BLaER1 treated with 17β-estradiol and CSF1 and Interleukin-3, amounts not matched to agents 10 nM and 100 nM (cell line): ENCODE measurements around the gene TGFA.

Source experiments
- H3K27ac ChIP-seq, 11 experiments: shearing (Covaris generic); formaldehyde crosslinking; 2 replicates each; pipeline ENCODE4 v1.8.1; 2022
- H3K27me3 ChIP-seq, 11 experiments: shearing (Covaris generic); formaldehyde crosslinking; 2 replicates each; pipeline ENCODE4 v1.8.1; 2022
- H3K36me3 ChIP-seq, 11 experiments: shearing (Covaris generic); formaldehyde crosslinking; 2 replicates each; pipeline ENCODE4 v1.8.1; 2022
- H3K4me1 ChIP-seq, 10 experiments: shearing (Covaris generic); formaldehyde crosslinking; 2 replicates each; pipeline ENCODE4 v1.8.1; 2022
- H3K4me2 ChIP-seq, 11 experiments: shearing (Covaris generic); formaldehyde crosslinking; 2 replicates each; pipeline ENCODE4 v1.8.1; 2022
- H3K4me3 ChIP-seq, 10 experiments: shearing (Covaris generic); formaldehyde crosslinking; 2 replicates each; pipeline ENCODE4 v1.8.1; 2022
- H3K9ac ChIP-seq, 11 experiments: shearing (Covaris generic); formaldehyde crosslinking; 2 replicates each; pipeline ENCODE4 v1.8.1; 2022
- H3K9me3 ChIP-seq, 11 experiments: shearing (Covaris generic); formaldehyde crosslinking; replicated peaks in 1 of 11; 2 replicates each; pipeline ENCODE4 v1.8.1; 2022
- H4K20me1 ChIP-seq, 11 experiments: shearing (Covaris generic); formaldehyde crosslinking; 2 replicates each; pipeline ENCODE4 v1.8.1; 2022
- Cebpa-rat ChIP-seq, 11 experiments: shearing (Covaris generic); IDR thresholded peaks; 2 replicates each; pipeline ENCODE4 v1.8.1; 2022

TGFA gene

DNA sequence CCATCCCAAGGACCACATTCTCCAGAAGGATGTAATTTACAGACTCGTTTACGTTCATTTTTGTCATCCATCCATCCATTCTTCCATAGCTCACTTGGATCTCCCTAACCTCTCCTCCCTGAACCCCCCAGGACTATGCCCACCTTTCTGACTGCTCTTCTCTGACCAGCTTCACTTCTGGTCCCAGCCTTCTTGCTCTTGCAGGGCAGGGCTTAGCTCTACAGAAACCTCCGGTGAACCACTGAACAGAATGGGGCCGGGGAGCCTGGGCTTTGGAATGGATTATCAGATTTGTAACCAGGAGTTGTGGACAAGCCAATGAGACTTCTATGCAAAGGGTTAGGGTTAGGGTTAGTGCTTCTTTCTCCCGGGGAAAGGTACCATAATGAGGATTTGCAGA lies 95.0 kb downstream of the TGFA start:
- Histone ChIP-seq H3K4me3 (no peak overlapping the region), H3K9me3 (no peaks in the 10 kb centered on the region)
- no peak for TF ChIP-seq Cebpa-rat (IDR thresholded peaks at IDR 0.05)

DNA sequence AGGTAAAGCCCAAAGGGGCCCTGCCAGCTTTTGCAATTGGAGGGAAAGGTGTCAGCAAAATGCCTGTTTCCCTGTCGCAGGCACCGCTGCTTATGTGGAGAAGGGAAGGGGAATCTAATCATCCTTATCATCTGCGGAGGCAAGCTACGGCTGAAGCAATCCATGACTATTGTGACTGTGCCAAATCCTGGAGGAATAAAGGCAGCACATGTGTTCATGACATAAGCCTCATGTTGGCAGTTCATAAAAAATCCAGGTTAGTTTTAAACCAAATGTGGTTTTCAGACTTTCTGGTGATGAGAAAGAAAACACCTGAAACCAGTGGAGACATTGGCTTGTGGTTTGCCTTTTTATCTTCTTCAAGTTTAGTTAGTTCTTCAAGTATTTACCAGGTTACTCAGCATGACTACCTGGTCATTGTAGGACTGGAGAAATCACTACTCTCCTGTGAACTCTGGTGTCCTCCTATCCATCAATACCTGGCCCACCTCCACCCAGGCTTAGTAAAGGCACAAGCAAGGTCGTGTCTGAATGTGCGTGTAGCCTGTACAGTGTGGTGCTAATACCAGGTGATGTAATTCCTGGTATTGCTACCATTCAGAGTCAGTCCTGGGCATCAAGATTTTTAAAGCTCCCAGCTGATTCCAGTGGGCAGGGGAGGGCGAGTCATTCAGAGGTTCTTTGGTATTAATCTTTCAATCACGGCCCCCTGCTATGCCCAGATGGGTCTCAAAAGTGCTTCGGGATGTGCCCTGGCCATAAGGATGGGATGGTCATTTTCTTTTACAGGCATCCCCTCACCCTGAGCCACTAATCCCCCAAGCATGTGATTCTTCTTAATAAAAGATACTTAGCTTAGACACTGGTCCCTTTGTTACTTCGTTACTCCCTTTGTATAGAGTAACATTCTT lies 96.8 kb downstream of the TGFA start:
- H3K4me1 ChIP-seq, result peaks cover 0 to 8% (median 0%) of the 10 kb centered on the region in 10 experiments; a peak in 4 of 20 replicates
- no peak for TF ChIP-seq Cebpa-rat (IDR thresholded peaks at IDR 0.05)
- H3K4me3 ChIP-seq, result no peak overlapping the region
- H3K36me3 ChIP-seq, result peaks cover 0 to 90% (median 0%) of the 10 kb centered on the region in 11 experiments; a peak in 8 of 22 replicates
- H3K9me3 ChIP-seq, result no peaks in the 10 kb centered on the region
- H3K27me3 ChIP-seq, result no peaks in the 10 kb centered on the region
- no peak overlapping the region for H3K4me2 ChIP-seq
- no peak overlapping the region for H3K9ac ChIP-seq
- no peak overlapping the region for H3K27ac ChIP-seq
- no peaks in the 10 kb centered on the region for H4K20me1 ChIP-seq

More for the DNA sequence above, 95.0 kb downstream of the TGFA start:
- Histone ChIP-seq H3K27ac (no peak overlapping the region), H3K4me2 (no peak overlapping the region), H3K27me3 (no peaks in the 10 kb centered on the region), H3K36me3 (peaks cover 0 to 93% (median 0%) of the 10 kb centered on the region in 11 experiments; a peak in 6 of 22 replicates), H4K20me1 (no peaks in the 10 kb centered on the region), H3K9ac (no peak overlapping the region), H3K4me1 (peaks cover 0 to 8% (median 0%) of the 10 kb centered on the region in 10 experiments; a peak in 4 of 20 replicates)

DNA sequence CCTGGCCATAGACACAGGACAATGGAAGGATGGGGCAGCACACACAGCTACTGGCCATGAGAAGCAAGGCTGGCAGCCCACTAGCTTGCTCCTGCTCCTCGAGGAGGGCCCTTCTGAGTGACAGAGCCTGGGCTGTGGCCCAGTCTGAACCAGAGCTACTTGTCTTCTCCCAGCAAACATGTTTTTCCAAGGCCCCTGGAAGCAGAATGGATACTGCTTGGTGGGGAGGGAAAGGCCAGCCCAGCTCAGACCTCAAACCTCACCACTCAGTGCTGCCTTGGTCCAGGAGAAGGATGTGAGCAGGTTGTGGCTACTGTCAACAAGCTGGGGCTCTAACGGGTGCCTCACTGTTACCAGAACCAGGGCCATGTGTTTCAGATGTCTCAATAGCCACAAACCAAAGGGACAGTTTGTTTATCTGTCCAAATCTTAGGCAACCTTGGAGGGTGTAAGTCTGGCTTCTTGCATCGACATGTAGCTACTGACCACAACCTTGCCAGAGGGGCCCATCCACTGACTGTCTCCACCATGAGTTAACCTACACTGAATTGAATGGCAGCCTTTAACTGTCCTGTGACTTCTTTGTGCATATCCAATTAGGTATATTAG lies 98.6 kb downstream of the TGFA start:
- no peaks in the 10 kb centered on the region for H3K9me3 ChIP-seq
- H3K36me3 ChIP-seq, result peaks cover 0 to 90% (median 0%) of the 10 kb centered on the region in 11 experiments; a peak in 9 of 22 replicates
- H3K27me3 ChIP-seq, result no peaks in the 10 kb centered on the region
- no peak overlapping the region for H3K4me3 ChIP-seq
- TF ChIP-seq Cebpa-rat (IDR thresholded peaks at IDR 0.05), result no peak
- no peaks in the 10 kb centered on the region for H4K20me1 ChIP-seq
- H3K27ac ChIP-seq, result no peak overlapping the region
- H3K4me1 ChIP-seq, result peaks cover 0 to 8% (median 0%) of the 10 kb centered on the region in 10 experiments; a peak in 4 of 20 replicates
- no peak overlapping the region for H3K4me2 ChIP-seq
- no peak overlapping the region for H3K9ac ChIP-seq

DNA sequence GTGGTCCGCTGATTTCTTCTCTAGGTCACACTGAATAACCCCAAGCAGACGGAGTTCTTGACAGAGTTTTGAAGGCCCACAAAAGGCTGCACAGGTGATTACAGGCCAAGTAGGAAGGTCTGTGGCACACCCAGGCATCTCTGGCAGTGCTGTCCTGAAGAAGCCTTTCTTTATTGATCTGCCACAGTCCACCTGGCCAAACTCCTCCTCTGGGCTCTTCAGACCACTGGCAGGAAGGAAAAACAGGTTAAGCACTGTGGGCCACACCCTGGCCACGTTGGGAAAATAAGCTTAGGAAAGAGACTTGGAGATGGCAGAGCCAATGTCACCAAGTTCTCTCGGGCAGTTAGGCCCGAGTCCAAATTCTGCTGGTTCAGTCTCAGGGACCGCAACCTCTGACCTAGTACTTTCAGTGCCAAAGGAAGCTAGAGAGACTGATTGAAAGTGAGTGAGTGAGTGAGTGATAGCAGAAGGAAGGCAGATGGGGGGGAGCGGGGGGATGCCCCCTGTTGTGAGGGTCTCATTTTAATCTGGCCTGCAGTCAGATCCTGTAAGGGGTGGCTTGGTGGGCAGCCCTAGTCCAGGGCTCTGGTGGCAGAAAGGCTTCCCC lies 102.9 kb downstream of the TGFA start:
- Histone ChIP-seq H4K20me1 (no peaks in the 10 kb centered on the region), H3K27ac (no peak overlapping the region), H3K4me1 (peaks cover 0 to 3% (median 0%) of the 10 kb centered on the region in 10 experiments; a peak in 3 of 20 replicates), H3K9ac (no peak overlapping the region), H3K36me3 (peaks cover 0 to 83% (median 0%) of the 10 kb centered on the region in 11 experiments; a peak in 9 of 22 replicates), H3K4me3 (no peak overlapping the region), H3K27me3 (no peaks in the 10 kb centered on the region), H3K4me2 (no peak overlapping the region), H3K9me3 (no peaks in the 10 kb centered on the region)
- no peak for TF ChIP-seq Cebpa-rat (IDR thresholded peaks at IDR 0.05)

DNA sequence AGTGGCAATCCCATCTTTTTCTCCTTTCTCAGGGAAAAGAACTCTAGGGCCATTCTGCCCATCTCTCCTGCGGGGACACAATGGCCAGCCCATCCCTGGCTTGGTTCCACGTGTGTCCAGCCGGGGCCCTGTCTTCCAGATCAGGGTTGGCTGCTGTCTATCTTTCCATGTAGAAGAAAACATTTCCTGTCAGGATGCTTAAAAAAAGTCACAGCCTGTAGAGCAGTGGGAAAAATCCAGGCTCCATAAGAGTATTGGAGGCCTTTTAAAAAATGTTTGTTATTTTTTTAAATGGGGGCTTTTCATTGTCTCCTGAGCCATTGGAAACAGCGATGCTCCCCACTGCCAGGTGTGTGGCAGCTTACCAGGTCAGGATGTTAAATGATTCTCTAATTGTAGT lies 105.6 kb downstream of the TGFA start:
- Histone ChIP-seq H3K36me3 (peaks cover 0 to 56% (median 0%) of the 10 kb centered on the region in 11 experiments; a peak in 8 of 22 replicates), H3K9me3 (no peaks in the 10 kb centered on the region), H3K4me2 (no peak overlapping the region), H3K4me3 (no peak overlapping the region), H3K27me3 (no peaks in the 10 kb centered on the region), H3K9ac (no peak overlapping the region), H4K20me1 (no peaks in the 10 kb centered on the region), H3K27ac (no peak overlapping the region), H3K4me1 (no peaks in the 10 kb centered on the region)
- no peak for TF ChIP-seq Cebpa-rat (IDR thresholded peaks at IDR 0.05)

DNA sequence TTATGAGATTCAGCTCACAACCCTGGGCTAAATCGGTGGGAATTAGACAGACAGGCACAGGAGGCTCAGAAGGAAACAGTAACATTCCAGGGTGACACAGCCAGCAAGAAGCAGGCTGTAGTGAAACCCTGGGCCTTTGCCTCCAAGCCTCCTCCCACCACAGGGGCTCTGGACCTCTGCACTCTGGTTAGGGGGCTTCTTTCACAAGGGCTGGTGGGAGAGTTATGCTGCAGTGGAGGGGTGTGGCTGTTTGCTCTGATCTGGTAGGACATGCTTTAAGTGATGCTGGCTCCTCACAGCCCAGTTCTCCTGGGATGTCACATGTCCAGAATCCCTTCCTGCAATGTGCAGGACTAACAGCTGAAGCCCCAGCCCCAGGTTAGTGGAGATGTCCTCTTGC lies 109.9 kb downstream of the TGFA start:
- H3K36me3 ChIP-seq, result peaks cover 0 to 18% (median 0%) of the 10 kb centered on the region in 11 experiments; a peak in 4 of 22 replicates
- H4K20me1 ChIP-seq, result no peaks in the 10 kb centered on the region
- H3K4me2 ChIP-seq, result no peak overlapping the region
- no peaks in the 10 kb centered on the region for H3K27me3 ChIP-seq
- peaks cover 0 to 5% (median 0%) of the 10 kb centered on the region in 11 experiments; a peak in 3 of 22 replicates for H3K9me3 ChIP-seq
- peaks cover 14 to 23% (median 21%) of the 10 kb centered on the region in 10 experiments for H3K4me1 ChIP-seq
- H3K4me3 ChIP-seq, result no peak overlapping the region
- no peak overlapping the region for H3K9ac ChIP-seq
- H3K27ac ChIP-seq, result no peak overlapping the region
- no peak for TF ChIP-seq Cebpa-rat (IDR thresholded peaks at IDR 0.05)

DNA sequence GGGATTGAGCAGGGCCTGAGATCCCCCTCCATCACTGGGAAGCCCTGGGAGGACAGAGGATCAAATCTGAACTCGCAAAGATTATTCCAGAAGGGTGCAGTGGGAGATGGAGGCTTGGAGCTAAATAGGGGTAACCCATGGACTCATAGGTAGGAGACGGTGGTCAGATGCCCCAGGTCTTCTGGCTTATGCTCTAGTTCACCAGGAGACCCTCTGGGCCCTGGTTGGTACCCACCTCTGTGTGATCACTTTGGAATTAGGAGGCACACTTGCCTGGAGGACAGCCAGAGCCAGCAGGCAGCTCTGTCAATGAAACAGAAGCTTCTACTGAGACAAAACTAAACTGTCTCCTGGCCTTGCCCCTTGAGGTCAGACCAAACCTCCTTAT lies 110.6 kb downstream of the TGFA start:
- H3K27ac ChIP-seq, result peak overlapping the region in 1 of 11 experiments; percentile 18; a peak in 1 of 22 replicates

DNA sequence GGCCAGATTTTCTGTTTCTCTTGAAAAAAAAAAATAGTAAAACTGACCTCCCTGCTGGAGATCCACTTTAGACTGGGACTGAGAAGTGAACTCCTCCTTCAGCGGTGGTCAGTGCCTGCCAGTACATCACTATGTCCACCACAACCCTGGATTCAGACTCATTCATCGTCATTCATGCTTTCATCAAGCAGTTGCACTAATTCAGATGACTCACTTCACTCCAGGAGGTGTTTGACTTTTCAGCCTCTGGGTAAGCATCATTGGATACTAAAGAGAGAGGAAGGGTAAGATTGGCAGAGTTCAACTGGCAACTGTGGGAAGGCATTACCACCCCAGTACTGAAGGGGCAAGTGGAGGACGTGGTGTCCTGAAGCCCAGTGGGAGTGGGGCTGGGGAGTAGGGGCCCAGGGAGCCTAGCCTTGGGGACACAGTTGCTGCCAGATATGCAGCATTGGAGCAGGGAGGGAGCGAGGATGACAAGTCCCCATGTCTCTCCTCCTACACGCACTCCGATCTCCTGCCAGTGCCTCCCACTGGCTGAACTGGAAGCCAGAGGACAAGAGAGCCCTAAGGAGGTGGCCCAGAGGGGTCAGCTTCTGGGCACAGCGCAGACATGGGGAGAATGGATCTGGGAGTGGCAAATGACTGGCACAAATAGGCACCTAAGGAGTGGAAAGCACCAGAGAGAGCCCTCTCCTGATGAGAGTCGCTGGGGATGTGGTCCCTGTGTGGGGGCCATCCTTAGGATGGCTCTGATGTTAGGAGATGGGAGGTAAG lies 111.1 kb downstream of the TGFA start:
- Histone ChIP-seq H3K4me1 (peaks cover 14 to 23% (median 21%) of the 10 kb centered on the region in 10 experiments), H3K4me3 (no peak overlapping the region), H3K4me2 (no peak overlapping the region), H3K9ac (no peak overlapping the region), H3K27ac (peak overlapping the region in 1 of 11 experiments; percentile 18; a peak in 1 of 22 replicates), H4K20me1 (no peaks in the 10 kb centered on the region), H3K9me3 (peaks cover 0 to 5% (median 0%) of the 10 kb centered on the region in 11 experiments; a peak in 3 of 22 replicates), H3K36me3 (peaks cover 0 to 5% (median 0%) of the 10 kb centered on the region in 11 experiments; a peak in 2 of 22 replicates), H3K27me3 (no peaks in the 10 kb centered on the region)
- TF ChIP-seq Cebpa-rat (IDR thresholded peaks at IDR 0.05), result no peak

More for the DNA sequence above, 110.6 kb downstream of the TGFA start:
- H3K9ac ChIP-seq, result no peak overlapping the region
- H3K4me3 ChIP-seq, result no peak overlapping the region
- no peak for TF ChIP-seq Cebpa-rat (IDR thresholded peaks at IDR 0.05)
- peaks cover 0 to 11% (median 0%) of the 10 kb centered on the region in 11 experiments; a peak in 4 of 22 replicates for H3K36me3 ChIP-seq
- H3K9me3 ChIP-seq, result peaks cover 0 to 5% (median 0%) of the 10 kb centered on the region in 11 experiments; a peak in 3 of 22 replicates
- no peaks in the 10 kb centered on the region for H3K27me3 ChIP-seq
- no peak overlapping the region for H3K4me2 ChIP-seq
- no peaks in the 10 kb centered on the region for H4K20me1 ChIP-seq
- H3K4me1 ChIP-seq, result peaks cover 14 to 23% (median 21%) of the 10 kb centered on the region in 10 experiments
